A549 (cell line): ENCODE data around the gene SNRPD3.
"Not testable (repeated sequence)": the region's sequence is repeated elsewhere in the genome, so short reads cannot be mapped to it uniquely, and the experiment has no call there.

Experiments used
- NPAS2 ChIP-seq: fragments of 250-450 bp; sonication (Bioruptor Pico); IDR thresholded peaks from 2 replicates; pipeline ENCODE4 v1.8.0; 2022; ENCODE audit warnings: mild to moderate bottlenecking, moderate library complexity, borderline replicate concordance
- TF ChIP-seq, protein P1 (sequence below): fragments of >200 bp; sonication (Bioruptor Twin); formaldehyde crosslinking; IDR thresholded peaks from 3 replicates; pipeline ENCODE4 v1.5.1; 2016
- TF ChIP-seq, protein P2 (sequence below): IDR thresholded peaks from 2 replicates; pipeline ENCODE4 v1.6.1; 2012

DNA sequence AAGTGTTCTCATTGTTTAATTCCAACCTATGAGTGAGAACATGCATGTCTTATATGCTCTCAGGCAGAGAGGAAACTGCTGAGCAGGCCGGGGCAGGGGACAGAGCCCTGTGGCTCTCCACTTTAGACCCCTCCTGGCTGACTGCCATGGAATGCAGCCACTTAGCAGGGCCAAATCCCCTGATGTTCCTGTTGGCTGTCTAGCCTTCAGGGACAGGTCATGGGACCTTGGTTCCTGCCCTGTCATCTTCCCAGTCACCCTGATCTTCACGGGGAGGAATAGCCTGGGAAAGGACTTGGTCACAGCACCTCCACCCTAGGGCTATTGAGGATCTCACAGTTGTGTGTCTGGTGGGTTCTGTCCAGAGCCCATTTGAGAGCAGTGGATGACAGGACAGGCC lies 50.5 kb downstream of the SNRPD3 start:
- TF ChIP-seq, protein P1, sequence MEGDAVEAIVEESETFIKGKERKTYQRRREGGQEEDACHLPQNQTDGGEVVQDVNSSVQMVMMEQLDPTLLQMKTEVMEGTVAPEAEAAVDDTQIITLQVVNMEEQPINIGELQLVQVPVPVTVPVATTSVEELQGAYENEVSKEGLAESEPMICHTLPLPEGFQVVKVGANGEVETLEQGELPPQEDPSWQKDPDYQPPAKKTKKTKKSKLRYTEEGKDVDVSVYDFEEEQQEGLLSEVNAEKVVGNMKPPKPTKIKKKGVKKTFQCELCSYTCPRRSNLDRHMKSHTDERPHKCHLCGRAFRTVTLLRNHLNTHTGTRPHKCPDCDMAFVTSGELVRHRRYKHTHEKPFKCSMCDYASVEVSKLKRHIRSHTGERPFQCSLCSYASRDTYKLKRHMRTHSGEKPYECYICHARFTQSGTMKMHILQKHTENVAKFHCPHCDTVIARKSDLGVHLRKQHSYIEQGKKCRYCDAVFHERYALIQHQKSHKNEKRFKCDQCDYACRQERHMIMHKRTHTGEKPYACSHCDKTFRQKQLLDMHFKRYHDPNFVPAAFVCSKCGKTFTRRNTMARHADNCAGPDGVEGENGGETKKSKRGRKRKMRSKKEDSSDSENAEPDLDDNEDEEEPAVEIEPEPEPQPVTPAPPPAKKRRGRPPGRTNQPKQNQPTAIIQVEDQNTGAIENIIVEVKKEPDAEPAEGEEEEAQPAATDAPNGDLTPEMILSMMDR = not testable (repeated sequence)
- not testable (repeated sequence) for TF ChIP-seq NPAS2 (CRISPR knock-in tag)
- TF ChIP-seq, protein P2, sequence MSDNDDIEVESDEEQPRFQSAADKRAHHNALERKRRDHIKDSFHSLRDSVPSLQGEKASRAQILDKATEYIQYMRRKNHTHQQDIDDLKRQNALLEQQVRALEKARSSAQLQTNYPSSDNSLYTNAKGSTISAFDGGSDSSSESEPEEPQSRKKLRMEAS = not testable (repeated sequence)
